ENCODE measurements around the gene NSDHL. TPM values are rescaled to one million over a fixed set of nuclear protein-coding genes. Genes with fewer than 3 reads are reported as not detected.

NSDHL gene
- total RNA-seq, 1 donor from 2014 or later, result 34.2 TPM

DNA sequence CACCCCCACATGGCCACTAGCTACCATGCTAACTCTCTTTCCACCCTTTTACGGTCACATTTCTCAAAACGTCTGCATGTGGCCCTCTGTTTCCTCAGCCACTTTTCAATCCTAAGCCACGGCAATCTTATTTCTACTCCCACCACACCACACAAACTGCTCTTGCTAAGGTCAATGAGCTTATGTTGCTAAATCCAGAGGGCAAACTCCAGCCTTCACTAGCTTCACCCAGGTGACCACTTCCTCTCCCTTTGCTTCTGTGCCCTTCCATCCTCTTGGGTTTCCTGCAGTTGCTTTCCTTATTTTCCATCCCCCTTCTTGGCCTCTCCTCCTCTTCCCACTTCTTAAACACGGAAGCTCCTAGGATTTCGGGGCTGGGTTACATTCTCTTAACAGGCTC lies 16.8 kb upstream of the NSDHL start:
- Mint-ChIP-seq H3K27ac (ENCODE audit: unreplicated experiment) (no peak overlapping the region), H3K4me1 (ENCODE audit: low read depth, unreplicated experiment) (no peaks in the 10 kb centered on the region), H3K4me3 (ENCODE audit: unreplicated experiment) (no peak overlapping the region), H3K27me3 (ENCODE audit: low read depth, unreplicated experiment) (peaks cover 12% of the 10 kb centered on the region), H3K9me3 (ENCODE audit: unreplicated experiment) (peaks cover 2% of the 10 kb centered on the region), H3K36me3 (ENCODE audit: low read depth, unreplicated experiment) (no peaks in the 10 kb centered on the region)
- H3K4me3 ChIP-seq (ENCODE audit: insufficient read depth, low read depth, low read length), result no peak overlapping the region
- FAIRE-seq, result no peak
- no peak overlapping the region for H3K9ac ChIP-seq (ENCODE audit: low read length)
- H3K9me3 ChIP-seq (ENCODE audit: insufficient read depth, low read depth, low read length), result no peaks in the 10 kb centered on the region
- no peaks in the 10 kb centered on the region for H3K4me1 ChIP-seq (ENCODE audit: insufficient read depth, low read length)
- TF ChIP-seq, protein P1, sequence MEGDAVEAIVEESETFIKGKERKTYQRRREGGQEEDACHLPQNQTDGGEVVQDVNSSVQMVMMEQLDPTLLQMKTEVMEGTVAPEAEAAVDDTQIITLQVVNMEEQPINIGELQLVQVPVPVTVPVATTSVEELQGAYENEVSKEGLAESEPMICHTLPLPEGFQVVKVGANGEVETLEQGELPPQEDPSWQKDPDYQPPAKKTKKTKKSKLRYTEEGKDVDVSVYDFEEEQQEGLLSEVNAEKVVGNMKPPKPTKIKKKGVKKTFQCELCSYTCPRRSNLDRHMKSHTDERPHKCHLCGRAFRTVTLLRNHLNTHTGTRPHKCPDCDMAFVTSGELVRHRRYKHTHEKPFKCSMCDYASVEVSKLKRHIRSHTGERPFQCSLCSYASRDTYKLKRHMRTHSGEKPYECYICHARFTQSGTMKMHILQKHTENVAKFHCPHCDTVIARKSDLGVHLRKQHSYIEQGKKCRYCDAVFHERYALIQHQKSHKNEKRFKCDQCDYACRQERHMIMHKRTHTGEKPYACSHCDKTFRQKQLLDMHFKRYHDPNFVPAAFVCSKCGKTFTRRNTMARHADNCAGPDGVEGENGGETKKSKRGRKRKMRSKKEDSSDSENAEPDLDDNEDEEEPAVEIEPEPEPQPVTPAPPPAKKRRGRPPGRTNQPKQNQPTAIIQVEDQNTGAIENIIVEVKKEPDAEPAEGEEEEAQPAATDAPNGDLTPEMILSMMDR (IDR thresholded peaks at IDR 0.05; ENCODE audit: insufficient read depth, low read depth, low read length), result no peak
- no peak for TF ChIP-seq EZH2 (IDR thresholded peaks at IDR 0.05; ENCODE audit: insufficient read depth, low read length)
- no peak overlapping the region for H2AFZ ChIP-seq (ENCODE audit: low read depth, low read length)
- H3K36me3 ChIP-seq (ENCODE audit: insufficient read depth, low read length), result no peaks in the 10 kb centered on the region
- no peak overlapping the region for H3K27ac ChIP-seq (ENCODE audit: low read depth, low read length)
- H3K27me3 ChIP-seq (ENCODE audit: insufficient read depth, low read length), result no peaks in the 10 kb centered on the region
- no peak for DNase-seq (ENCODE audit: low read depth)
- no peaks in the 10 kb centered on the region for H4K20me1 ChIP-seq (ENCODE audit: insufficient read depth, low read length)
- no peak overlapping the region for H3K4me2 ChIP-seq (ENCODE audit: low read length)
- no peaks in the 10 kb centered on the region for H3K79me2 ChIP-seq (ENCODE audit: insufficient read depth, low read length)

DNA sequence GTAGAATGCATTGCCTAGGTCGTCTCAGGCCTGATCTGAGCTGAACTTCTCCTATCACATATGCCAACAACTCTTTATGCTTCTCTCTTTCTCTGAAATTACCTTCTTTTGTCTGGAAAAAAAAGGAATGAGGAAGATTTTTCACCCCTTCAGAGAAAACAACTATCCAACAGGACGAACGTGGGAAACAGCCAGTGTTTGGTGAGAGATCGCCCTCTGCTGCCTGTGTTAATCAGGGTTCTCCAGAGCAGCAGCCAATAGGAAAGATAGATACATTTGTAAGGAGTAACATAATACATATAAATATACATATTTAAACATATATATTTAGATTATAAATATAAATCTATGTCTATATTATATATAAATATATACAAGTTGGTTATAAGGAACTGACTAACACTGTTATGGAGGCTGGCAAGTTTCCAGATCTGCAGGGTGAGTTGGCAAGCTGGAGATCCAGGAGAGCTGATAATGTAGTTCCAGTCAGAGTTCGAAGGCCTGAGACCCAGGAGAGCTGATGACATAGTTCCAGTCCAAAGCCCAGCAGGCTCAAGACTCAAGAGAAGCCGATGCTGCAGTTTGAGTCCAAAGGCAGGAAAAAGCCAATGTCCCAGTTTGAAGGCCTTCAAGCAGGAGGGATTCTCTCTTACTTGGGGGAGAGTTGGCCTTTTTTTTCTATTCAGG lies 13.6 kb upstream of the NSDHL start:
- no peak overlapping the region for H3K27ac ChIP-seq (ENCODE audit: low read depth, low read length)
- Mint-ChIP-seq H3K4me1 (ENCODE audit: low read depth, unreplicated experiment) (no peaks in the 10 kb centered on the region), H3K27ac (ENCODE audit: unreplicated experiment) (peak overlapping the region; percentile 18), H3K27me3 (ENCODE audit: low read depth, unreplicated experiment) (peaks cover 15% of the 10 kb centered on the region), H3K36me3 (ENCODE audit: low read depth, unreplicated experiment) (no peaks in the 10 kb centered on the region), H3K4me3 (ENCODE audit: unreplicated experiment) (no peak overlapping the region), H3K9me3 (ENCODE audit: unreplicated experiment) (no peaks in the 10 kb centered on the region)
- H3K4me1 ChIP-seq (ENCODE audit: insufficient read depth, low read length), result peaks cover 6% of the 10 kb centered on the region
- H3K79me2 ChIP-seq (ENCODE audit: insufficient read depth, low read length), result no peaks in the 10 kb centered on the region
- H3K4me3 ChIP-seq (ENCODE audit: insufficient read depth, low read depth, low read length), result no peak overlapping the region
- no peaks in the 10 kb centered on the region for H4K20me1 ChIP-seq (ENCODE audit: insufficient read depth, low read length)
- H3K36me3 ChIP-seq (ENCODE audit: insufficient read depth, low read length), result no peaks in the 10 kb centered on the region
- TF ChIP-seq, protein P1 (IDR thresholded peaks at IDR 0.05; ENCODE audit: insufficient read depth, low read depth, low read length), result peak; percentile 33
- no peak for TF ChIP-seq EZH2 (IDR thresholded peaks at IDR 0.05; ENCODE audit: insufficient read depth, low read length)
- H3K4me2 ChIP-seq (ENCODE audit: low read length), result no peak overlapping the region
- DNase-seq (ENCODE audit: low read depth) (peak; percentile 11), FAIRE-seq (peak; percentile 76)
- H3K9me3 ChIP-seq (ENCODE audit: insufficient read depth, low read depth, low read length), result no peaks in the 10 kb centered on the region
- H3K27me3 ChIP-seq (ENCODE audit: insufficient read depth, low read length), result no peaks in the 10 kb centered on the region
- no peak overlapping the region for H3K9ac ChIP-seq (ENCODE audit: low read length)
- H2AFZ ChIP-seq (ENCODE audit: low read depth, low read length), result no peak overlapping the region

DNA sequence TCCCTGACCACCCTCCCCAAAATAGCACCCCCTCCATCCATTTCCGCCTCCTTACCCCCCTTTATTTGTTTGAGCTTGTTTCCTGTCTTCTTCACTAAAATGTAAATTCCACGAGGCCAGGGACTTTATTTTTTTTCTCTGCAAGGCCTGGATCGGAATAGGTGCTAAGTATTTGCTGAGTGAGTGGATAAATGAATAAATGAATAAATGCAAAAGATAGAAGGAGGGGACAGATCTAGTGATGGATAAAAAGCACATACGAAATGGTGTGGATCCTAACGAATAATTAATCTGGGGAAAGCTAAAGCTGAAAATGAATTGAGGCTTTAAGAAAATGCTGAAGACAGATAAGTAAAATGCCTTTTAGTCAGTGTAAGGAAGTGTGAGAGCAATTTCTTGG lies 12.5 kb upstream of the NSDHL start:
- no peak overlapping the region for H3K27ac Mint-ChIP-seq (ENCODE audit: unreplicated experiment)
- Histone ChIP-seq H3K9ac (ENCODE audit: low read length) (no peak overlapping the region), H3K9me3 (ENCODE audit: insufficient read depth, low read depth, low read length) (no peaks in the 10 kb centered on the region), H3K4me3 (ENCODE audit: insufficient read depth, low read depth, low read length) (no peak overlapping the region), H4K20me1 (ENCODE audit: insufficient read depth, low read length) (no peaks in the 10 kb centered on the region), H3K4me2 (ENCODE audit: low read length) (no peak overlapping the region), H3K79me2 (ENCODE audit: insufficient read depth, low read length) (no peaks in the 10 kb centered on the region), H3K27ac (ENCODE audit: low read depth, low read length) (no peak overlapping the region), H3K36me3 (ENCODE audit: insufficient read depth, low read length) (no peaks in the 10 kb centered on the region), H2AFZ (ENCODE audit: low read depth, low read length) (no peak overlapping the region), H3K4me1 (ENCODE audit: insufficient read depth, low read length) (peaks cover 6% of the 10 kb centered on the region), H3K27me3 (ENCODE audit: insufficient read depth, low read length) (no peaks in the 10 kb centered on the region)
- DNase-seq (ENCODE audit: low read depth) (no peak), FAIRE-seq (peak; percentile 90)
- H3K36me3 Mint-ChIP-seq (ENCODE audit: low read depth, unreplicated experiment), result no peaks in the 10 kb centered on the region
- H3K4me1 Mint-ChIP-seq (ENCODE audit: low read depth, unreplicated experiment), result no peaks in the 10 kb centered on the region
- H3K9me3 Mint-ChIP-seq (ENCODE audit: unreplicated experiment), result no peaks in the 10 kb centered on the region
- peaks cover 9% of the 10 kb centered on the region for H3K27me3 Mint-ChIP-seq (ENCODE audit: low read depth, unreplicated experiment)
- TF ChIP-seq EZH2 (IDR thresholded peaks at IDR 0.05; ENCODE audit: insufficient read depth, low read length), result no peak
- TF ChIP-seq, protein P1 (IDR thresholded peaks at IDR 0.05; ENCODE audit: insufficient read depth, low read depth, low read length), result no peak
- H3K4me3 Mint-ChIP-seq (ENCODE audit: unreplicated experiment), result no peak overlapping the region

Data from astrocyte (in vitro differentiated cells and primary cell).